Thyroid gland (tissue), 4 donors: ENCODE measurements around the gene AGBL1. TPM values are rescaled to one million over a fixed set of nuclear protein-coding genes. Genes with fewer than 3 reads are reported as not detected.

Source experiments
- DNase-seq, 2 donors: peaks; one replicate each; pipeline ENCODE4 v3.0.0-alpha.2; 2019
- H3K27ac ChIP-seq, 3 donors: fragments of 200-600 bp; sonication (generic); 1 replicate in 2 of 3; 2 replicates in 1 of 3; pipeline ENCODE4 v1.5.1; 2016 to 2019; ENCODE audit warnings: mild to moderate bottlenecking in 1 of 3, moderate library complexity in 1 of 3
- H3K27me3 ChIP-seq: fragments of 200-600 bp; sonication (generic); one replicate; pipeline ENCODE4 v1.5.1; 2019
- H3K36me3 ChIP-seq, 2 donors: fragments of 200-600 bp; sonication (generic); one replicate each; pipeline ENCODE4 v1.5.1; 2016 to 2019
- H3K4me1 ChIP-seq, 2 donors: fragments of 200-600 bp; sonication (generic); one replicate each; pipeline ENCODE4 v1.5.1; 2017 to 2019
- H3K4me3 ChIP-seq, 3 donors: fragments of 200-600 bp; sonication (generic); replicated peaks in 1 of 3; 1 replicate in 2 of 3; 2 replicates in 1 of 3; pipeline ENCODE4 v1.5.1; 2016; ENCODE audit warnings: mild to moderate bottlenecking in 1 of 3
- H3K9me3 ChIP-seq: fragments of 200-600 bp; sonication (generic); one replicate; pipeline ENCODE4 v1.5.1; 2017
- POLR2A ChIP-seq, 2 donors: fragments of 450-650 bp; IDR thresholded peaks; one replicate each; pipeline ENCODE4 v1.6.1; 2017; ENCODE audit warnings: antibody characterized with exemption in 2 of 2, mild to moderate bottlenecking in 2 of 2, moderate library complexity in 1 of 2
- WGBS, 2 donors: methylation state at CpG; one replicate each; pipeline ENCODE4 v1.1.5; 2017; 5-methylcytosine and 5-hydroxymethylcytosine counted together
- intact Hi-C: fragments of 100-400 bp; cut with DNase I; formaldehyde crosslinking; loops from one replicate; pipeline ENCODE4 v1.15.1; 2023
- total RNA-seq, 4 donors: library from RNA; depleted of rRNA; stranded (reverse); fragments of >200 nt; gene quantifications; one replicate each; pipeline ENCODE4 v1.2.3, GENCODE V29; 2016
- TF ChIP-seq, protein P1 (sequence below), 6 experiments: fragments of 200-600 bp in 3 of 6; fragments of 450-650 bp in 3 of 6; sonication (generic) in 3 of 6; IDR thresholded peaks; one replicate each; pipeline ENCODE4 v1.5.1; 2016 to 2019; ENCODE audit warnings: antibody characterized with exemption in 6 of 6, mild to moderate bottlenecking in 2 of 6, inconsistent platforms in 1 of 6, moderate library complexity in 1 of 6

AGBL1 gene
- total RNA-seq, 4 donors from 2014 or later: not detected

DNA sequence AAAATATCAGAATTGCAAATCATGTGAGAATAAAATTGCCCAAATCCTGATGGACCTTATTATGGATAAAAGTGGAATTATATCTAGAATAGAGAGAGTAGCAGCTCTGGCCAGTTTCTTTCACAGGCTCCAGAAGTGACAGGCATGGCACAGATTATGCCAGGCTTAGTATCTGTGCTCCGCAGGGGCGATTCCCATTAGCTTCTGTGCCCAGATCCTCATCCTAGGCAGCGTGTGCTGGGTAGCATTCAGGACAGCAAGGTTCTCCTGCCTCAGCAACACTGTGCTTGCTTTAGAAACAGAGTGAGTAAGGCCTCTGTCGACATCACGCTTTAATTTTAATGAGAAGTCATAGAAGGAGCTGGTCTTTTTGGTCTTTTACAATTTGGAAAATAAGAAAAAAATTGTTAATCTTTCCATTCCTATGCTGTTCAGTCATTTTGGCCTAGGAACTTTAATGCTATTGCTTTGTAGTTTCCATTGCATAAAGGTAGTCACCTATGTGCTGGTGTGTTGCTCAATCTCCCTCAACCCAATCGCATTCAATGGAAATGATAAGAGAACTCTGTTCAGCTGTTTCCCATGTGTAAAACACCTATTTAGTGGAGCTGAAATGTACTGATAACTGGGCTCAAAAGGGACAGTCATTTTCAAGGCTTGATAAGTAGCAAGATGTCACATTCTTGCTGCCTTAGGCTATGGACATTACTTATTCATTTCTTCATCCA is 770.1 kb downstream of the AGBL1 start:
- 95 to 97% methylated on average over 6 of the region's 6 CpGs for WGBS, 2 donors

DNA sequence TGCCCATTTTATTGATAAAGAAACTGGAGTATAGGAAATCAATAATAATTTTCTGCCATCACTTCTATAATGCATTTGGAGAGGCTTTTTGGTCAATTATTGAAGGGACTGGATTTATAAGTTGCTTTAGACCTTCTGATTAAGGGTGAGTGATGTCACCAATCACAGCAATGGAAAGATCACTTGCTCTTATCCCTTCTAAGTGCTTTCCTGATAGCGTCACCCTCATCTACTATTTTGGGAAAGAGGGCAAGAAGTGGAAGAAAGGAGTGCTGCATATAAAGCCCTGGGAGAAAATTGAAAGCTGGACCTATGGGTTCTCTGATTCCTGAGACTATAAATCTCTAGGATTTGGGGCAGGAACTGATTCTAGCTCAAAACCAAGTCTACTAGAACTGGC is 771.3 kb downstream of the AGBL1 start:
- DNase-seq: no peak
- TF ChIP-seq, protein P1, sequence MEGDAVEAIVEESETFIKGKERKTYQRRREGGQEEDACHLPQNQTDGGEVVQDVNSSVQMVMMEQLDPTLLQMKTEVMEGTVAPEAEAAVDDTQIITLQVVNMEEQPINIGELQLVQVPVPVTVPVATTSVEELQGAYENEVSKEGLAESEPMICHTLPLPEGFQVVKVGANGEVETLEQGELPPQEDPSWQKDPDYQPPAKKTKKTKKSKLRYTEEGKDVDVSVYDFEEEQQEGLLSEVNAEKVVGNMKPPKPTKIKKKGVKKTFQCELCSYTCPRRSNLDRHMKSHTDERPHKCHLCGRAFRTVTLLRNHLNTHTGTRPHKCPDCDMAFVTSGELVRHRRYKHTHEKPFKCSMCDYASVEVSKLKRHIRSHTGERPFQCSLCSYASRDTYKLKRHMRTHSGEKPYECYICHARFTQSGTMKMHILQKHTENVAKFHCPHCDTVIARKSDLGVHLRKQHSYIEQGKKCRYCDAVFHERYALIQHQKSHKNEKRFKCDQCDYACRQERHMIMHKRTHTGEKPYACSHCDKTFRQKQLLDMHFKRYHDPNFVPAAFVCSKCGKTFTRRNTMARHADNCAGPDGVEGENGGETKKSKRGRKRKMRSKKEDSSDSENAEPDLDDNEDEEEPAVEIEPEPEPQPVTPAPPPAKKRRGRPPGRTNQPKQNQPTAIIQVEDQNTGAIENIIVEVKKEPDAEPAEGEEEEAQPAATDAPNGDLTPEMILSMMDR (IDR thresholded peaks at IDR 0.05): no peak
- no peak for TF ChIP-seq POLR2A (IDR thresholded peaks at IDR 0.05)
- no peak overlapping the region for H3K27ac ChIP-seq
- no peak overlapping the region for H3K4me3 ChIP-seq
- no peaks in the 10 kb centered on the region for H3K9me3 ChIP-seq
- no peaks in the 10 kb centered on the region for H3K27me3 ChIP-seq
- intact Hi-C loops: no loop called here
- H3K4me1 ChIP-seq: peaks cover 6% of the 10 kb centered on the region in 2 donors
- WGBS, 2 donors: 87 to 92% methylated on average over 1 of the region's 1 CpG
- H3K36me3 ChIP-seq: no peaks in the 10 kb centered on the region

More for the DNA sequence above, 770.1 kb downstream of the AGBL1 start:
- TF ChIP-seq, protein P1 (IDR thresholded peaks at IDR 0.05): no peak
- no peak for TF ChIP-seq POLR2A (IDR thresholded peaks at IDR 0.05)
- DNase-seq: no peak
- Histone ChIP-seq H3K27me3 (no peaks in the 10 kb centered on the region), H3K27ac (no peak overlapping the region), H3K36me3 (no peaks in the 10 kb centered on the region), H3K9me3 (no peaks in the 10 kb centered on the region), H3K4me1 (peaks cover 6% of the 10 kb centered on the region in 2 donors), H3K4me3 (no peak overlapping the region)
- intact Hi-C loops: no loop called here

DNA sequence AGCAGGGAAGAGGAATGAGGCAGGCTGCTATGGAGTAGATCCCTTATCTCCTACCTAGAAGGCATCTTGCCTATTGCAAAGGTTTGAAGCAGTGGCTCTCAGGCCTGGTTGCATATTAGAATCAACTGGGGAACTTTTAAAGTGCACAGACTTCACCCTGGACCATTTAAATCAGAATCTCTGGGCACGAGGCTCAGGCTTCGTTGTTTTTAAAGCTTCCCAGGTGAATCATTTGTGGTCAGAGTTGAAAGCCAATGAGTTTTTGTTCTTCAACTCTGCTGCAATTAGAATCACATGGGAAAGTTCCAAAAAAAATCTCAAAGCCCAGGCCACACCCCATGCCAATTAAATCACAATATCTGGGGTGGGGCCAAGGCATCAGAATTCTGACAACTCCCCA is 773.1 kb downstream of the AGBL1 start:
- intact Hi-C loops: no loop called here
- H3K4me1 ChIP-seq: no peaks in the 10 kb centered on the region
- no peaks in the 10 kb centered on the region for H3K27me3 ChIP-seq
- 31 to 40% methylated on average over 2 of the region's 2 CpGs for WGBS, 2 donors
- H3K4me3 ChIP-seq: no peak overlapping the region
- H3K27ac ChIP-seq: no peak overlapping the region
- H3K9me3 ChIP-seq: no peaks in the 10 kb centered on the region
- TF ChIP-seq, protein P1 (IDR thresholded peaks at IDR 0.05): no peak
- TF ChIP-seq POLR2A (IDR thresholded peaks at IDR 0.05): no peak
- no peaks in the 10 kb centered on the region for H3K36me3 ChIP-seq
- no peak for DNase-seq

DNA sequence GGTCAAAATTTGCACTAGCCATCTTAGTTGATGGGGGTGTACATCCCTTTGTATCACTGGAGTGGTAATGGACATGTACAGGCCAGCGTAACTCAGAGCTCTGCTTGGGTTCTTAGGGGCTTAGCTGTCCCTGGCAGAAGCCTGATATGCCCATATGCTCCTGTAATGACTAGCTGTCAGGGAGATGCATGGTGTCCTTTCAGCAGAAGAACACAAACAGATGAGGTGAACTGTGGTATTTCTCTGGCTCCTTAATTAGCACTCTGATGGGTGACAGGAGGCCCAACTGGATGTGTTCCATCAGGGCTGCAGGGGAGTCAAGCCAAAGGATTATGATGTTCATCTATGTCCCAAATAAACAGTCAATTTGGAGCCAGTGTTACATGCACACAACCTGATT is 774.5 kb downstream of the AGBL1 start:
- Histone ChIP-seq H3K36me3 (no peaks in the 10 kb centered on the region), H3K4me3 (no peak overlapping the region), H3K27ac (no peak overlapping the region), H3K4me1 (no peaks in the 10 kb centered on the region), H3K27me3 (no peaks in the 10 kb centered on the region), H3K9me3 (no peaks in the 10 kb centered on the region)
- 87 to 100% methylated on average over 1 of the region's 1 CpG for WGBS, 2 donors
- TF ChIP-seq, protein P1 (IDR thresholded peaks at IDR 0.05): no peak
- intact Hi-C loops: no loop called here
- no peak for DNase-seq
